ENCODE data around the gene B2M.

GRCh38 chr15:44668921-44669320 is 42.4 kb upstream of the B2M start:
- no peak for TF ChIP-seq POLR2A (IDR thresholded peaks at IDR 0.05; ENCODE audit: low read depth, low read length)
- no peak for TF ChIP-seq TAF1 (IDR thresholded peaks at IDR 0.05; ENCODE audit: borderline replicate concordance, low read depth, low read length)

Measured in GM12892 (cell line).